ENCODE measurements around the gene UBE2S.

GRCh38 chr19:55398200-55398925 lies 9.2 kb downstream of the UBE2S start:
- TF ChIP-seq CTCF (conservative IDR thresholded peaks at IDR 0.05) (no peak), ZFX (IDR thresholded peaks at IDR 0.05) (no peak)

Measured in C4-2B (cell line).